Heart left ventricle (tissue), 13 donors: ENCODE measurements around the gene IQCH.

Experiments used
- POLR2A ChIP-seq, 2 donors: fragments of 450-650 bp; IDR thresholded peaks; one replicate each; pipeline ENCODE4 v1.6.1; 2017; ENCODE audit warnings: antibody characterized with exemption in 2 of 2, mild to moderate bottlenecking in 2 of 2, moderate library complexity in 2 of 2
- TF ChIP-seq, protein P1 (sequence below), 12 donors: fragments of 200-600 bp; sonication (generic) in 4 of 12; IDR thresholded peaks; one replicate each; pipeline versions ENCODE4 v1.5.0 to v1.8.0; 2018 to 2022; ENCODE audit warnings: antibody characterized with exemption in 12 of 12, mild to moderate bottlenecking in 5 of 12
- donor health status: ischemic (EF 13 %, LVEDD 7.1; RV severe dilation, severe dysfunction).
- donor health status: DM: no; HTN: yes; CAD: no.
- donor health status: DM: no; HTN: no; CAD: no.
- donor health status: ischemic (EF 25% LVEDD 6.9; RV normal size, moderate dysfunction).
- donor health status: ischemic (EF 25% LVEDD 5.7; RV mildly dilated, moderate dysfunction).
- donor health status: ischemic (EF 35%, LVEDD 5.7; RV mildly dilated, moderate dysfunction).
- donor health status: nonischemic (EF 11% LVEDD 7.7; RV severe dilation, severe dysfunction).
- donor health status: DM: yes; HTN: yes; CAD: no.
- donor health status: PGD.
- donor health status: ischemic (EF 29% LVEDD 5.4; RV normal size, mild dysfunction).
- donor health status: nonischemic (EF 23%, LVEDD 6.1; RV moderate dilation, normal function).

DNA sequence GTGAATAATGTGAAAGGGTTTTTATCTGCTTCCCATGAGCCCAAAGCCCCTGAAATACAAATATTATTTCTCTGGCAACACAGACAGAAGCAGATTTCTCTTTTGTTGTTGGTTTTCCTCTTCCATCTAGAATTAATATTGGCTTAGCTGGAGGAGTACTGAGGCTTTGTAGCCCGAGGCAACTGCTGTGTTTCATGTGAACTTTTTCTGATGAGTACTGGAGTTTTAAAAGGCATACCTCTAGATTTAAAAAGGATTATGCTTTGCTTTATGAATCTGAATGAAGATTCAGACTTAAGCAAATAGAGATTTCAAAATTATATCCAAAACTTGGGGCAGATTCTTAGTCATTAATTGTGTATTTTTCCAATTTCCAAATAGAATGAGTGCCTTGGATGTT is 50.9 kb downstream of the IQCH start:
- TF ChIP-seq, protein P1, sequence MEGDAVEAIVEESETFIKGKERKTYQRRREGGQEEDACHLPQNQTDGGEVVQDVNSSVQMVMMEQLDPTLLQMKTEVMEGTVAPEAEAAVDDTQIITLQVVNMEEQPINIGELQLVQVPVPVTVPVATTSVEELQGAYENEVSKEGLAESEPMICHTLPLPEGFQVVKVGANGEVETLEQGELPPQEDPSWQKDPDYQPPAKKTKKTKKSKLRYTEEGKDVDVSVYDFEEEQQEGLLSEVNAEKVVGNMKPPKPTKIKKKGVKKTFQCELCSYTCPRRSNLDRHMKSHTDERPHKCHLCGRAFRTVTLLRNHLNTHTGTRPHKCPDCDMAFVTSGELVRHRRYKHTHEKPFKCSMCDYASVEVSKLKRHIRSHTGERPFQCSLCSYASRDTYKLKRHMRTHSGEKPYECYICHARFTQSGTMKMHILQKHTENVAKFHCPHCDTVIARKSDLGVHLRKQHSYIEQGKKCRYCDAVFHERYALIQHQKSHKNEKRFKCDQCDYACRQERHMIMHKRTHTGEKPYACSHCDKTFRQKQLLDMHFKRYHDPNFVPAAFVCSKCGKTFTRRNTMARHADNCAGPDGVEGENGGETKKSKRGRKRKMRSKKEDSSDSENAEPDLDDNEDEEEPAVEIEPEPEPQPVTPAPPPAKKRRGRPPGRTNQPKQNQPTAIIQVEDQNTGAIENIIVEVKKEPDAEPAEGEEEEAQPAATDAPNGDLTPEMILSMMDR (IDR thresholded peaks at IDR 0.05) = no peak
- no peak for TF ChIP-seq POLR2A (IDR thresholded peaks at IDR 0.05)
